ENCODE measurements around the gene BICD1.
A peak's percentile ranks its signal among the peaks of the same experiment; 100 is the strongest.

The BICD1 gene

DNA sequence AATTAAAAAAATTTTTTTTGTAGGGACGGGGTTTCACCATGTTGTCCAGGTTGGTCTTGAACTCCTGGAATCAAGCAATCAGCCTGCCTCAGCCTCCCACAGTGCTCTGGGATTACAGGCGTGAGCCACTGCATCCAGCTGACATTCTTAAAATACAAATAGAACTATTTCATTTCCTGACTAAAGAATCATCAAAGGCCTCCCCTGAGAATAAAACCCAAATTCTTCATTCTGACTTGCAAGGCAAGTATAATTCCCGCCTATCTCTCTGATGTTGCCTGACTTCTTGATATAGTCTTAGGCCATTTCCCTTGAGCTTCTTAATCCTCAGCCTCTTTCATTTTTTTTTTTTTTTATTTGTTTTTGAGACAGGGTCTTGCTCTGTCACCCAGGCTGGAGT is 4.4 kb upstream of the BICD1 start:
- no peak for DNase-seq (ENCODE audit: low read depth in 2 of 2)

DNA sequence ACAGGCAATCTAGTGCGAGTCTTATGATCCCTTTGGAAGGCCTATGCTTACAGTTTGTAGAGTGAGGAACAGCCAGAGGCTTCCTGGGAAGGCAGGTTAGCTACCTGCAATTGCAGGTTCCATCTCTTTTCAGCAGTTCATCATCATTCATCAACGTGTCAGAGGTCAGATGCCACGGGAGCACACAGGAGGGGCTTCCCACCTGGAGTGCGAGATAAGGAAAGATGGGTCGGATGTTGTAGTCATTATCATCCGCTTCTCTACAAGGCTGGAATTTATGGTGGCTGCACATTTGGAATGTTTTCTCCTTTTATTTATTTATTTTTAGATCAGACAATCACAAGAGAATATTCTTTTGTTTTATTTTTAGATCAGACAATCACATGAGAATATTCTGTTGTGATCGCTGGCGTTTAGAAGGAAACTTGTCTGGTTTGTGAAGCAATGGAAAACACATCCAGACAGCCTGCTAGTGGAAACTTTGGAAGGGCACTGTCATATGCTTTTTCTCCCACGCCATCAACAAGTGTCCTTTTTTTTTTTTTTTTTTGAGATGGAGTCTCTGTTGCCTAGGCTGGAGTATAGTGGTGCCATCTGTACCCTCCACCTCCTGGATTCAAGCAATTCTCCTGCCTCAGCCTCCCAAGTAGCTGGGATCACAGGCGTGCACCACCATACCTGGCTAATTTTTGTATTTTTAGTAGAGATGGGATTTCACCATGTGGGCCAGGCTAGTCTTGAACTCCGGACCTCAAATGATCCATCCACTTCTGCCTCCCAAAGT is 1.9 kb upstream of the BICD1 start:
- DNase-seq (ENCODE audit: low read depth in 2 of 2): no peak

DNA sequence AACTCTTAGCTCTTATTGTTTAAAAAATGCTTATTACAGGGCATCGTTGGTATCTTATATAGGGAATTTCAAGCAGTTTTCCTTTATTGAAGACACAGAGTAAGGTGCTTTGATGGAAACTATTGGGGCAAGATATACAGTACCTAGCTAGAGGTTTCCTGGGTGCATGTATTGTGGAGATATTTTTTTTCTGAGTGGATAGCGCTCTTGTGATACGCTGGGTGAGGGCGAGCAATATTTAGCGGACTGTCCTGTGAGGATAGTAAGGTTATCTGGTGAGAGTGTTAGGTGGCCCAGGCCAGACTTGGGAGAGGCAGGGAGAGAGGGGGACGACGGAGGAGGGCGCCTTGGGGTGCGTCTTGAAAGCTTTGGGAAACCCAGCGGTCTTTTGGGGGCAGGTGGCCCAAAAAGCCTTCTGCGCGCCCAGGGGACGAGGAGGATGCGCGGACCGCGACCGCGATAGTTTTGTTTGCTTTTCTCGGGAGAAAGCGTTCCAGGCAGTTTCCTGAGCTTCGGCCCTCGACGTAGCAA is 596 bp upstream of the BICD1 start:
- DNase-seq (ENCODE audit: low read depth in 2 of 2): no peak

DNA sequence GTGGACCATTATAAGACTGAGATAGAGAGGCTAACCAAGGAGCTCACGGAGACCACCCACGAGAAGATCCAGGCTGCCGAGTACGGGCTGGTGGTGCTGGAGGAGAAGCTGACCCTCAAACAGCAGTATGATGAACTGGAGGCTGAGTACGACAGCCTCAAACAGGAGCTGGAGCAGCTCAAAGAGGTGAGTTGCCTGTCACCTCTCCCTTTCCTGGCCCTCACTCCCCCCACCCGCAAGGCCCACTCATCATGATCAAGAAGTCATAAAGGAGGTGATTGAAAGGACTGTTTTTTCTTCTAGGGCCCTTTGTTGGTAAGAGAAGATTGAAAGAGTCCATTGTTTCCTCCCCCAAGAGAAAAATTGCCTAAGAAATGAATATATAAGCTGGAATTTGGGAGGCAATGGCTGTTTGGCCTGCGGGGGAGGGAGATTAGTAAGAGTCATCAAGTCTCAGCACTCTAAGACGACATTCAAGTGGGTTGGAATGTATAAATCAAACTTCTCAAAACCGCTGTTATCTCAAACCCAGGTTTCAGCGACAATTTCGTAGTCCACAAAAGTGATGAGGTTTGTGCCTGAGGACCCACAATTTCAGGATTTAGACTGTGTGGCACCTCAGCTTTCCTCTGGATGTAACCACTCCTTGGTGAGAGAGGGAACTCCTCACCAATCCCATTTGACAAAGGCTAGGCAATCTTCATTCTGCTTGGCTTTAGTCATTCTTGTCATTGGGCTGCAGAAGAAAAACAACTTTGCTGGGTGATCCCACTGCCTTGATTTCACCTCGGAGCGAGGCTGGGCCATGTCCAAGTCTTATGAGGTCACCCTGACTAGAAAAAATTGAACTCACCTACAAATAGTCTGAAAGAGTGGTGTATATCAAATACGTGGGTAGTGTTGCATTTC is 966 bp downstream of the BICD1 start:
- peak in 1 of 2 donors; percentile 6 for DNase-seq (ENCODE audit: low read depth in 2 of 2)

DNA sequence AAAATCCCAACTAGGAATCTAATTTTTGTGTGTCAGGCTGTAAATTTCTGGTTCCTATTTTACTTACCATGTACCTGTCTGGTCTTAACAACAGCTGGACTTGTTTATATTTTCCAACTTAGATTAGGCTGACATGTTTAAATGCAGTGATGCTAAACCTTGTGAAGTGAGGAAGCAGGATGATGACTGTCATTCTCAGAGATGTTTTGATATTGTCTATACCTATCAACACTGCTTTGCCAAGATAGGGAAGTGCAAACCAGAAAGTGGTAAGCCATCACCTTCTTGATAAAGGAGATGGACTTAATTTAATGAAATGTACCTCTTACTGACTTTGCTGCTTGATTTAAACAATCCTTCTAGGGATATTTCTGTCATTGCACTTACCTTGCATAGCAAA is 2.1 kb downstream of the BICD1 start:
- no peak for DNase-seq (ENCODE audit: low read depth in 2 of 2)

- no peak for DNase-seq (ENCODE audit: low read depth in 2 of 2)
Observed at GRCh38 chr12:32110417-32110816, 3.8 kb downstream of the BICD1 start.

DNA sequence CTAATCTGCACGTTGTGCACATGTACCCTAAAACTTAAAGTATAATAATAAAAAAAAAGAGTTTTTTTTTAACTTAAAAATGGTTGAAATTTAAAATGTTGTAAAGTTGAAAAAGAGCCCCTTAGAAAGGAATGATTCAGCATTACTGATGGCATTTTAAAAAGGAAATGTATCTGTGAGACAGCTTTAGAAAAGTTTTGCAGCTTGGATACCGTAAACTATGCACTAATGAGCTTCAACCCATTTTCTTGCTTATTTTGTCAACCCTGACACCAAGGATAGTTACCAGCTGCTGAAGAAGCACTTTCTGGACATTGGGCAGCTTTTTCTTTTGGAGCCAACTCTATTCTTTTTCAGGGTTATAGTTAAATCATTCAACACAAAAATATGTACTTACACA is 4.3 kb downstream of the BICD1 start:
- DNase-seq (ENCODE audit: low read depth in 2 of 2): no peak

GRCh38 chr12:32115404-32116104 is 8.9 kb downstream of the BICD1 start:
- DNase-seq (ENCODE audit: low read depth in 2 of 2): no peak

GRCh38 chr12:32116897-32117296 is 10.2 kb downstream of the BICD1 start:
- DNase-seq (ENCODE audit: low read depth in 2 of 2): no peak

DNA sequence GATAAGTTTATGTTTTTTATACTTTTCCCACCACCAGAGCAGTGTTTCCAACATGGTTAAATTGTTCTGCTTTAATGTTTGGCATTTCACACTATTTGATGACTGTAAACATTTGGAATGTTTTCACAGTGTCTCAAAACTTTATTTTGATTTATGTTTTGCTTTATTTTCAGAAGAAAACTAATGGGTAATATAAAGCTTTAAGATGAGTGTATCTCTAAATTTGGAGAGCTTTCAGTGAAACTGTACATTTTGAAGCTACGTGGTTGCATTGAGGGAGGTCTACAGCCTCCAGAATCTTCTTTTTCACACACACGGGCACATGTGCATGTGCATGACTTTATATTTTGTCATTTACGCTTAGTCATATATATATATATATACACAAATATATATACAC is 10.7 kb downstream of the BICD1 start:
- no peak for DNase-seq (ENCODE audit: low read depth in 2 of 2)

GRCh38 chr12:32118806-32119205 is 12.2 kb downstream of the BICD1 start:
- no peak for DNase-seq (ENCODE audit: low read depth in 2 of 2)

- no peak for DNase-seq (ENCODE audit: low read depth in 2 of 2)
Observed at GRCh38 chr12:32120419-32120818, 13.8 kb downstream of the BICD1 start.

- no peak for DNase-seq (ENCODE audit: low read depth in 2 of 2)
Observed at GRCh38 chr12:32124637-32125036, 18.0 kb downstream of the BICD1 start.

DNA sequence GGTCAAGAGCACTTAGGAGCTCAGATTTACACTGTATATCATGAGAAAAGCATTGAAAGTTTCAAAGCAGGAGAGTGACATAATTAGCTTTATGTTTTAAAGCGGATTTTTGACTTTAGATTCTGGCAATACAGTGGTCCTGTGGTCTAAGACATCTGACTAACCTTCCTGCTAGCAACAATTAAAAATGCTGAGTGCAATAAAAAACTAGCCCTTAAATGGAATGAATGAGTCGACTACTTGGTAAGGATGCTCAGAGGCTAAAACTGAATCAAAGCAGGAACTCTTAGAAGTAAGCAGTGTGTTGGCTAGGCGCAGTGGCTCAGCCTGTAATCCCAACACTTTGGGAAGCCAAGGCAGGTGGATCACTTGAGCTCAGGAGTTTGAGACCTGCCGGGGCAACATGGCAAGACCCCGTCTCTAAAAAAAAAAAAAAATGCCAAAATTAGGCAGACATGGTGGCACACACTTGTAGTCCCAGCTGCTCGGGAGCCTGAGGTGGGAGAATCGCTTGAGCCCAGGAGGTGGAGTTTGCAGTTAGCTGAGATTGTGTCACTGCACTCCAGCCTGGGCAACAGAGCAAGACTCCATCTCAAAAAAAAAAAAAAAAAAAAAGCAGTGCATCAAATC is 18.9 kb downstream of the BICD1 start:
- DNase-seq (ENCODE audit: low read depth in 2 of 2): no peak

DNA sequence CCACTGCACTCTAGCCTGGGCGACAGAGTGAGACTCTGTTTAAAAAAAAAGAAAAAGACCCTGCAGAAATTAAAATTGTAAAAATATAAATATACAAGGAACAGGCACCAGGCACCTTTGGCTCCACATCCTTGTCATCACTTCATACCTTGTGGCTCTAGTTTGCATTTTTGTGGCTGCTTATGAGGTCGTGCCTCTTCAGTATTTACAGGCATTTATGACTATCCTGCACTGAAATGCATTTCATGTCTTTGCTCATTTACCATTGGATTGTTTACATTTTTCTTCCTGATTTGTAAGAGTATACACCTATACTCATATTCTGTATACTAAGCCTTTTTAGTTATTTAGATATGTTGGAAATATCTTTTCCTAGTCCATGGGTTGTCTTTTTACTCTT is 20.1 kb downstream of the BICD1 start:
- no peak for DNase-seq (ENCODE audit: low read depth in 2 of 2)

DNA sequence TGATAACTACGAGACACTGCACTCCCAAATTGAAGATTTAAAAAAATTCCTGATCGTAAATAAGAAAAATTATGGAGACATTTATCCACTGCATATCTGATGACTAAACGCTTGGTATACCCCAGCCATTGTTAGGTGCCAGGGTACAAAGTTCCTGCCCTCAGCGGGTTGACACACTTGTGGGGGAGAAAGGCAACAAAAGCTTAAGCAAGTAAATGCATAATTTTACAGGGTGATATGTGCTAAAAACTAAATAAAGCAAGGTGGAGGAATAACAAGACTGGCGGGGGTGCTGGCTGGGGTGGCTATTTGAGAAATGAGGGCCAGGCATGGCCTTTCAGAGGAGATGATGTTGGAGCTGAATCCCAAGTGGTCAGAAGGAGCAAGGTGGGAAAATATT is 25.0 kb downstream of the BICD1 start:
- DNase-seq (ENCODE audit: low read depth in 2 of 2): no peak

- peak in 1 of 2 donors; percentile 1 for DNase-seq (ENCODE audit: low read depth in 2 of 2)
Observed at GRCh38 chr12:32134101-32134888, 27.6 kb downstream of the BICD1 start.

GRCh38 chr12:32135967-32136366 is 29.3 kb downstream of the BICD1 start:
- DNase-seq (ENCODE audit: low read depth in 2 of 2): no peak

DNA sequence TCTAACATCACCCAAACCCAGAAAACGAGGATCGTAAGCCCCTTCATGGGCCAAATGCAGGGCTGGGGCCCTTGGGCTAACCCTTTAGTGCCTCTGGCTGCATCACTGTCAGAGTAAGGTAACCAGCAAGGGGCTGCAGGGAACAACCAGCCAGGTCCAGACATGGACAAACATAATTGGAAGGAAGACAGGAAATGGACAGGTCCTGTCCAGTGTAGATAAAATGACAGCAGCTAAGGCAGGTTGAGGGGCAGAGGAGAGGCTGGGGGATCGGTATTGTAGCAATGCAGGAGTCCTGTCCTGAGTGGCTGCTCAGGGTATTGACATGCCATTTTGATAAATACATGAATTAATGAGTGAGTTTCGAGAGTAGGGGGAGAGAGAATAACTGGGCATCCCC is 29.8 kb downstream of the BICD1 start:
- DNase-seq (ENCODE audit: low read depth in 2 of 2): no peak

DNA sequence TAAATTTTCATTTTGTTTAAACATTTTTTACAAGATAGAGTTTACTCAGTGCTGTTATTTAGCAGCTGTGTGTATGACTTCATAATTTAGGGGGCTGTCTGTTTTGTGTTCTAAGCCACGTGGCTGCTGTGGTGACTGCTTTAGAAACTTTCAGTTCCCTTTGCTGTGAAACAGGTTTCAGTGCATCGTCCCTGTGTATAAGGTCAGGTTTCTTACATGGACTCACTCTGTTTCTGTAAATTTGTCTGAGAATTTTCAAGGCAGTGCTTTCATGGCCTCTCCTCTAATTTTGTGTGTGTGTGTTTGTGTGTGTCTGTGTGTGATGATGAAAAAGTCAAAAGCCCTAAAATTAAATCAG is 32.4 kb downstream of the BICD1 start:
- DNase-seq (ENCODE audit: low read depth in 2 of 2): no peak

DNA sequence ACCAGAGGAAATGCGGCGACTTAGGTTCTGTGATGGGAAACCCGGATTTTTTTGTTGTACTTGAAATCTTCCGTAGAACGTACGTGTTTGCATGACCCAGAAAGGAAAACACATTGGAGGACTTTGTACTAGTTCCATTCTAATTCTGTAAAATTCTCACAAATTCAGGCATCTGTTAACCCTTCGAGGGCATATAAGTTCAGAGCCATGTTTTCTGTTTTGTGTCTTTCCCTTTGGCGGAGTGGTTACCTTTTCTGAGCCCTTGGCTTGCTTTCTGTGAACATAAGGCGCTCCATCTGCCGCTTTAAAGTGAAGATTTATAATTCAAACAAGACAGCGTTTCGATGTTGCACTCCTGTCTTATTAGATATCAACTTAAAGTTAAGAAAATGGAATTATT is 34.2 kb downstream of the BICD1 start:
- DNase-seq (ENCODE audit: low read depth in 2 of 2): no peak
